Measurements from ENCODE around the gene LYPD6. TPM values are rescaled to one million over a fixed set of nuclear protein-coding genes. Genes with fewer than 3 reads are reported as not detected.

The LYPD6 gene
- total and polyA plus RNA-seq, 2 donors (not counting 1 experiment from before 2014, with no cell fraction given) = not detected

DNA sequence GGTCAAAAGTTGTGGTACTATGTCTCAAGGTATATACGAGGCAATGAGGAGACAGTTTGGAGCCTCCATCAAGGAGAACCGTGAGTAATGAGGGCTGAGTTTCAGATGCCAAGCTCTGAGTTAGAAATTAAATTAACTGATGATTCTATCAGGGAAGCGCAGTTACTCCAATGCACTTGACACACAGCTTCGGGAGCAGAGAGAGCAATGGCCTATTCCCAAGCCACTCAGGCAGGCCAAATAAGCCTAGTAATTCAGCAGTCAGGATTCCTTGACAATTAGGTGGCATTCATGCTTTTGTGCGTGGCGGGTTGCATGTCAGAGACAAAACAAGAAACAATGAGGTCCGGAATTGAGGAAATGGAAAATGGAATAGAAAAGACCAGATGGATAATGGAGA is 134.0 kb downstream of the LYPD6 start:
- Mint-ChIP-seq H3K9me3 (ENCODE audit: insufficient read depth) (peaks cover 7% of the 10 kb centered on the region), H3K4me3 (no peak overlapping the region), H3K4me1 (no peaks in the 10 kb centered on the region), H3K27ac (no peak overlapping the region), H3K27me3 (no peaks in the 10 kb centered on the region)
- no peaks in the 10 kb centered on the region for H3K27me3 ChIP-seq (replicated peaks in 1 of 4; ENCODE audit: control extremely low read depth in 1 of 4, control insufficient read depth in 3 of 4, insufficient read depth in 4 of 4, low read length in 3 of 4)
- ChIA-PET POLR2A (no interaction called here), CTCF (no interaction called here)
- no peaks in the 10 kb centered on the region for H3K36me3 ChIP-seq (replicated peaks in 1 of 2; ENCODE audit: control extremely low read depth in 1 of 2, control insufficient read depth in 1 of 2, extremely low read depth in 1 of 2, insufficient read depth in 2 of 2, low read length in 1 of 2)
- peaks cover 0 to 5% (median 0%) of the 10 kb centered on the region in 3 donors for H3K9me3 ChIP-seq (ENCODE audit: control extremely low read depth in 1 of 3, control insufficient read depth in 2 of 3, insufficient read depth in 1 of 3, low read length in 2 of 3)
- WGBS (ENCODE audit: insufficient coverage) = 90% methylated on average over 7 of the region's 7 CpGs
- ATAC-seq (ENCODE audit: low read depth) (no peak), DNase-seq (no peak)
- H3K4me2 ChIP-seq (replicated peaks; ENCODE audit: low read depth, low read length, poor library complexity, severe bottlenecking) = no peak overlapping the region
- H3K9ac ChIP-seq (ENCODE audit: low read length) = no peak overlapping the region
- no peak overlapping the region for H3K27ac ChIP-seq (ENCODE audit: low read length in 2 of 2)
- no peak overlapping the region for H3K4me3 ChIP-seq (ENCODE audit: control extremely low read depth in 1 of 5, extremely low read depth in 1 of 5, insufficient read depth in 1 of 5, low read depth in 2 of 5, low read length in 4 of 5)
- intact Hi-C loops (cut with micrococcal nuclease) = no loop called here
- TF ChIP-seq, protein P1, sequence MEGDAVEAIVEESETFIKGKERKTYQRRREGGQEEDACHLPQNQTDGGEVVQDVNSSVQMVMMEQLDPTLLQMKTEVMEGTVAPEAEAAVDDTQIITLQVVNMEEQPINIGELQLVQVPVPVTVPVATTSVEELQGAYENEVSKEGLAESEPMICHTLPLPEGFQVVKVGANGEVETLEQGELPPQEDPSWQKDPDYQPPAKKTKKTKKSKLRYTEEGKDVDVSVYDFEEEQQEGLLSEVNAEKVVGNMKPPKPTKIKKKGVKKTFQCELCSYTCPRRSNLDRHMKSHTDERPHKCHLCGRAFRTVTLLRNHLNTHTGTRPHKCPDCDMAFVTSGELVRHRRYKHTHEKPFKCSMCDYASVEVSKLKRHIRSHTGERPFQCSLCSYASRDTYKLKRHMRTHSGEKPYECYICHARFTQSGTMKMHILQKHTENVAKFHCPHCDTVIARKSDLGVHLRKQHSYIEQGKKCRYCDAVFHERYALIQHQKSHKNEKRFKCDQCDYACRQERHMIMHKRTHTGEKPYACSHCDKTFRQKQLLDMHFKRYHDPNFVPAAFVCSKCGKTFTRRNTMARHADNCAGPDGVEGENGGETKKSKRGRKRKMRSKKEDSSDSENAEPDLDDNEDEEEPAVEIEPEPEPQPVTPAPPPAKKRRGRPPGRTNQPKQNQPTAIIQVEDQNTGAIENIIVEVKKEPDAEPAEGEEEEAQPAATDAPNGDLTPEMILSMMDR (IDR thresholded peaks at IDR 0.05) = no peak
- TF ChIP-seq EZH2 (IDR thresholded peaks at IDR 0.05; ENCODE audit: borderline replicate concordance, insufficient read depth, low read depth, low read length, poor library complexity, severe bottlenecking) = no peak
- H3K4me1 ChIP-seq (ENCODE audit: control insufficient read depth in 2 of 2, insufficient read depth in 2 of 2, low read length in 2 of 2) = no peaks in the 10 kb centered on the region
- no peaks in the 10 kb centered on the region for H4K20me1 ChIP-seq (ENCODE audit: control insufficient read depth, insufficient read depth, low read length, poor library complexity, severe bottlenecking)
- H2AFZ ChIP-seq (ENCODE audit: insufficient read depth, low read depth, low read length, poor library complexity, severe bottlenecking) = no peak overlapping the region
- no peaks in the 10 kb centered on the region for H3K79me2 ChIP-seq (ENCODE audit: control insufficient read depth, insufficient read depth, low read length)

DNA sequence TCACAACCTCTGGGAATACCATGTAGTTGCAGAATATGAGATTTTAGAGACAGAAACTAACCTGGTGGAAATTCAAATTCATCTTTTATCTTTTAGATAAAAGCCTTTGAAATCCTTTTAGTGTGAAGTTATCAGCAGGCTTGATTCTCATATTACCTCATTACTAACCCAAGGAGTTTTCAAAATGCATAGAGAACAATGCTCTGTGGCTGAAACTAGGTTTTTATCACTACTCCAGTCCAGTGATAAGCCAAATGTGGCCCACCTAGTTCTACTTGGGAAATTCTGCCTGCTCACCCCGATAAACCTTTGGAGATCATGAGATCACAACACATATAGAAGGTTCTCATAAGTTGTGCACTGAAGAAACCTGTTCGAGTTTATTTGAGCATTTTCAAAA is 135.5 kb downstream of the LYPD6 start:
- no peak overlapping the region for H3K4me3 ChIP-seq (ENCODE audit: control extremely low read depth in 1 of 5, extremely low read depth in 1 of 5, insufficient read depth in 1 of 5, low read depth in 2 of 5, low read length in 4 of 5)
- Mint-ChIP-seq H3K27me3 (no peaks in the 10 kb centered on the region), H3K27ac (no peak overlapping the region), H3K9me3 (ENCODE audit: insufficient read depth) (peaks cover under 1% of the 10 kb centered on the region), H3K4me1 (no peaks in the 10 kb centered on the region), H3K4me3 (no peak overlapping the region)
- ChIA-PET CTCF (no interaction called here), POLR2A (no interaction called here)
- no peaks in the 10 kb centered on the region for H3K4me1 ChIP-seq (ENCODE audit: control insufficient read depth in 2 of 2, insufficient read depth in 2 of 2, low read length in 2 of 2)
- H3K36me3 ChIP-seq (replicated peaks in 1 of 2; ENCODE audit: control extremely low read depth in 1 of 2, control insufficient read depth in 1 of 2, extremely low read depth in 1 of 2, insufficient read depth in 2 of 2, low read length in 1 of 2) = no peaks in the 10 kb centered on the region
- no peak overlapping the region for H2AFZ ChIP-seq (ENCODE audit: insufficient read depth, low read depth, low read length, poor library complexity, severe bottlenecking)
- no peak overlapping the region for H3K9ac ChIP-seq (ENCODE audit: low read length)
- H3K27me3 ChIP-seq (replicated peaks in 1 of 4; ENCODE audit: control extremely low read depth in 1 of 4, control insufficient read depth in 3 of 4, insufficient read depth in 4 of 4, low read length in 3 of 4) = no peaks in the 10 kb centered on the region
- DNase-seq (no peak), ATAC-seq (ENCODE audit: low read depth) (no peak)
- no peak overlapping the region for H3K27ac ChIP-seq (ENCODE audit: low read length in 2 of 2)
- H3K9me3 ChIP-seq (ENCODE audit: control extremely low read depth in 1 of 3, control insufficient read depth in 2 of 3, insufficient read depth in 1 of 3, low read length in 2 of 3) = peaks cover 0 to 5% (median 0%) of the 10 kb centered on the region in 3 donors
- H3K4me2 ChIP-seq (replicated peaks; ENCODE audit: low read depth, low read length, poor library complexity, severe bottlenecking) = no peak overlapping the region
- intact Hi-C loops (cut with micrococcal nuclease) = no loop called here
- no peaks in the 10 kb centered on the region for H4K20me1 ChIP-seq (ENCODE audit: control insufficient read depth, insufficient read depth, low read length, poor library complexity, severe bottlenecking)
- no CpG with 5 or more reads among the region's 2 CpGs for WGBS (ENCODE audit: insufficient coverage)
- H3K79me2 ChIP-seq (ENCODE audit: control insufficient read depth, insufficient read depth, low read length) = no peaks in the 10 kb centered on the region
- TF ChIP-seq, protein P1 (IDR thresholded peaks at IDR 0.05) = no peak
- TF ChIP-seq EZH2 (IDR thresholded peaks at IDR 0.05; ENCODE audit: borderline replicate concordance, insufficient read depth, low read depth, low read length, poor library complexity, severe bottlenecking) = no peak
